ENCODE measurements around the gene SMIM31. TPM values are rescaled to one million over a fixed set of nuclear protein-coding genes. Genes with fewer than 3 reads are reported as not detected.

Gene SMIM31
- total RNA-seq, 4 donors from 2014 or later, result not detected

DNA sequence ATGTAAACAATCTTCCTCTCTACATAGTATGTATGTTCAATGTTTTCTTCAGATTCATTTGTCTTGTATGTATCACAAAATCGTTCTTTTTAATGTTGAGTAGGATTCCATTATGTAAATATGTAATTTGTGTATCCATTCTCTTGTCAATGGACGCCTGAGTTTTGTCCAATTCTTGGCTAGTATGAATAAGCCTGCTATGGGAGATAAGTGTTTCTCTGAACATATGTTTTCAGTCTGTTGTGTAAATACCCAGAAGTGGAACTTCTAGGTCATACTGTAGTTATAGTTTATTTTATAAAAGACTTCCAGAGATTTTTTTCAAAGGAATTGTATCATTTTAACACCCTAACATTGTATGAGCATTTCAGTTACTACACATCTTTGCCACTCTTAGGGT lies 2.8 kb downstream of the SMIM31 start:
- TF ChIP-seq, protein P1, sequence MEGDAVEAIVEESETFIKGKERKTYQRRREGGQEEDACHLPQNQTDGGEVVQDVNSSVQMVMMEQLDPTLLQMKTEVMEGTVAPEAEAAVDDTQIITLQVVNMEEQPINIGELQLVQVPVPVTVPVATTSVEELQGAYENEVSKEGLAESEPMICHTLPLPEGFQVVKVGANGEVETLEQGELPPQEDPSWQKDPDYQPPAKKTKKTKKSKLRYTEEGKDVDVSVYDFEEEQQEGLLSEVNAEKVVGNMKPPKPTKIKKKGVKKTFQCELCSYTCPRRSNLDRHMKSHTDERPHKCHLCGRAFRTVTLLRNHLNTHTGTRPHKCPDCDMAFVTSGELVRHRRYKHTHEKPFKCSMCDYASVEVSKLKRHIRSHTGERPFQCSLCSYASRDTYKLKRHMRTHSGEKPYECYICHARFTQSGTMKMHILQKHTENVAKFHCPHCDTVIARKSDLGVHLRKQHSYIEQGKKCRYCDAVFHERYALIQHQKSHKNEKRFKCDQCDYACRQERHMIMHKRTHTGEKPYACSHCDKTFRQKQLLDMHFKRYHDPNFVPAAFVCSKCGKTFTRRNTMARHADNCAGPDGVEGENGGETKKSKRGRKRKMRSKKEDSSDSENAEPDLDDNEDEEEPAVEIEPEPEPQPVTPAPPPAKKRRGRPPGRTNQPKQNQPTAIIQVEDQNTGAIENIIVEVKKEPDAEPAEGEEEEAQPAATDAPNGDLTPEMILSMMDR (IDR thresholded peaks at IDR 0.05), result no peak
- TF ChIP-seq POLR2A (IDR thresholded peaks at IDR 0.05), result no peak
- WGBS, 2 donors, result 39 to 40% methylated on average over 2 of the region's 2 CpGs
- H3K4me3 ChIP-seq, result no peak overlapping the region
- H3K27me3 ChIP-seq, result peaks cover 0 to 4% (median 0%) of the 10 kb centered on the region in 4 donors
- H3K4me1 ChIP-seq, result peaks cover 0 to 6% (median 0%) of the 10 kb centered on the region in 3 donors
- intact Hi-C loops (cut with DNase I), result no loop called here
- peaks cover 0 to 9% (median 0%) of the 10 kb centered on the region in 3 donors for H3K9me3 ChIP-seq
- no peaks in the 10 kb centered on the region for H3K36me3 ChIP-seq
- no peak for DNase-seq
- H3K27ac ChIP-seq, result no peak overlapping the region

DNA sequence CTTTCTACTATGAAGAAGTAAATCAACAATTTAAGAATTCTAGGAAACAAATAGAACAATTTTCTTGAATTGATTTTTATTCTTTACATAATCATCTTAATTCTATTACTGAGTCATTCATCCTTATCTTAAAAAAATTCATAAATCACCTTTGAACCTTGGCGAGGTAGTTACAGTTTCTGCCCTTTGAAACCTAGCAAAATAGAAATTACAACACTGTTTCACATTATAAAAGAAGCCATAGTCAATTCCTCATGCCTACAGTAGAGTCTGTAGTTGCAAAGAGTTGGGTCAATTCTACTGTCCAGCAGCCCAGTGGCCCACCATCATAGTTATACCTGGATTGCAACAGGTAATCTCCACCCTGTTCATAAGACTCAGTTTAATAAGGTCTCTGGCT lies 7.3 kb downstream of the SMIM31 start:
- Histone ChIP-seq H3K9me3 (no peaks in the 10 kb centered on the region), H3K4me3 (no peak overlapping the region), H3K27me3 (peaks cover 0 to 10% (median 0%) of the 10 kb centered on the region in 4 donors), H3K36me3 (no peaks in the 10 kb centered on the region), H3K4me1 (no peaks in the 10 kb centered on the region), H3K27ac (no peak overlapping the region)
- DNase-seq, result no peak
- intact Hi-C loops (cut with DNase I), result no loop called here
- TF ChIP-seq, protein P1 (IDR thresholded peaks at IDR 0.05), result no peak
- TF ChIP-seq POLR2A (IDR thresholded peaks at IDR 0.05), result no peak
- WGBS, 2 donors, result 72 to 79% methylated on average over 1 of the region's 1 CpG

DNA sequence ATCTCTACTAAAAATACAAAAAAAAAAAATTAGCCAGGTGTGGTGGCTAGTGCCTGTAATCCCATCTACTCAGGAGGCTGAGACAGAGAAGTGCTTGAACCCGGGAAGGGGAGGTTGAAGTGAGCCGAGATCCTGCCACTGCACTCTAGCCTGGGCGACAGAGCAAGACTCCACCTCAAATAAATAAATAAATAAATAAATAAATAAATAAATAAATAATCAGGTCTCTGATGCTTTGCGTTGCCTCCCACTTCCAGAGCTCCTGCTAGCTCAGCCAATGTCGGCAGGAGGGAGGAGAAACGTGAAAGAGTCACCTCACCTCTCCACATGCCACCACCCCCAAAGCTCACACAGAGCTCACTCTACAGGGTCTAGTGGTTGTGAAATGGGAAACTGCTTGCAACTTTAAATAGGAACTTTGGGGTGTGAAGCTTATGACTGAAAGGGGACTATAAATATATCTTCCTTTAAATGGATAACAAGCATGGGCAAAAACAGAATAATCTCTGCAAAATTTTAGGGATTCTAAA lies 7.9 kb downstream of the SMIM31 start:
- TF ChIP-seq, protein P1 (IDR thresholded peaks at IDR 0.05), result no peak
- TF ChIP-seq POLR2A (IDR thresholded peaks at IDR 0.05), result no peak
- no peaks in the 10 kb centered on the region for H3K36me3 ChIP-seq
- H3K4me1 ChIP-seq, result no peaks in the 10 kb centered on the region
- H3K9me3 ChIP-seq, result no peaks in the 10 kb centered on the region
- WGBS, 2 donors, result 83 to 95% methylated on average over 6 of the region's 6 CpGs
- no peak overlapping the region for H3K27ac ChIP-seq
- no peak for DNase-seq
- intact Hi-C loops (cut with DNase I), result no loop called here
- H3K27me3 ChIP-seq, result peaks cover 0 to 10% (median 0%) of the 10 kb centered on the region in 4 donors
- H3K4me3 ChIP-seq, result no peak overlapping the region

DNA sequence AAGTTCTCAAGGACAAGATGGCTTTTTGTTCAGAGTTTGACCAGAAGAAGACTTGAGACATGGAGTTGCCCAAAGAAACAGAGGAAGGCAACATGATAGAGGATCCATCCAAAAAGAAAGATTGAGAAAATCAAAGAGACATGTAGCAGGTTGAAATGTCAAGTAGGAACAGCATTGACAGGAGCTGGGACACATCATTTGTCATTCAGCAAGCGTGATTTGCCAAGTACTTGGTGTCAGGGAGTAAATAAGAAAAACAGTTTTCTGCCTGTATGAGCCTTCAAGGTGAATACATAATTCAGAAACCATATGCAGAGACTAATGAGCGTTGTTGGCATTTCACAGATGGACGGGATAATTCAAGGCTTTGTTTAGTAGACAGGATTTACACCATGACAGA lies 11.2 kb downstream of the SMIM31 start:
- intact Hi-C loops (cut with DNase I), result no loop called here
- 84 to 85% methylated on average over 3 of the region's 3 CpGs for WGBS, 2 donors
- Histone ChIP-seq H3K27me3 (peaks cover 0 to 10% (median 0%) of the 10 kb centered on the region in 4 donors), H3K4me3 (no peak overlapping the region), H3K36me3 (no peaks in the 10 kb centered on the region), H3K27ac (no peak overlapping the region), H3K4me1 (peaks cover 0 to under 1% (median 0%) of the 10 kb centered on the region in 3 donors), H3K9me3 (no peaks in the 10 kb centered on the region)
- TF ChIP-seq, protein P1 (IDR thresholded peaks at IDR 0.05), result no peak
- no peak for TF ChIP-seq POLR2A (IDR thresholded peaks at IDR 0.05)
- DNase-seq, result no peak

DNA sequence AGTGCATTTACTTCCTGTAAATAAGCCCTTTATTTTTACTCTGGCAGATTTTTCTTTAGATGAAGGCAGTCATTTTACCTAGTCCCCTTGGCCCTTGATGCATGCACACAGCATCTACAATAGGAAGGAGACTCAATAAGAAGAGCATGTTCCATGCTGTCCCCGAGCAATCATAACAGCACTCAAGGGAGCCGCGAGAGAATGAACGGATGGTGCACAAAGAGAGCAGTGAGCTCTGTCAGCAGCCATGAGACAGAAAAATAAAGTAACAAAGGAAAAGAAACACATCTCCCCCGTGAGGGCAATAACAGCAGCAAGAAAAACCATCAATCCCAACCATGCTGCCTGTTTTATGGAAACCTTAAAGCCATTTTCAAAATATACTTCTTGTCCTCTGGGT lies 11.9 kb downstream of the SMIM31 start:
- Histone ChIP-seq H3K4me1 (peaks cover 0 to 8% (median 0%) of the 10 kb centered on the region in 3 donors), H3K36me3 (no peaks in the 10 kb centered on the region), H3K27me3 (peaks cover 0 to 10% (median 0%) of the 10 kb centered on the region in 4 donors), H3K27ac (no peak overlapping the region), H3K4me3 (no peak overlapping the region), H3K9me3 (no peaks in the 10 kb centered on the region)
- TF ChIP-seq POLR2A (IDR thresholded peaks at IDR 0.05), result no peak
- TF ChIP-seq, protein P1 (IDR thresholded peaks at IDR 0.05), result no peak
- intact Hi-C loops (cut with DNase I), result no loop called here
- no peak for DNase-seq
- 56% methylated on average over 5 of the region's 5 CpGs for WGBS, 2 donors
